GM18951 (cell line): Measurements from ENCODE around the gene RBPMS2.

ENCODE experiments used
- POLR2A ChIP-seq: IDR thresholded peaks from 4 replicates; pipeline ENCODE4 v1.6.1; 2011; ENCODE audit warnings: mild to moderate bottlenecking; ENCODE audit not compliant: insufficient read length, insufficient read depth; ENCODE audit errors: extremely low read depth
- in situ Hi-C: fragments of 300-500 bp; cut with MboI; formaldehyde crosslinking; loops from one replicate; pipeline ENCODE4 v1.12.0; 2022; ENCODE audit warnings: low sequenced_read_pairs, mixed read lengths, inconsistent platforms; ENCODE audit not compliant: unreplicated experiment

The RBPMS2 gene

DNA sequence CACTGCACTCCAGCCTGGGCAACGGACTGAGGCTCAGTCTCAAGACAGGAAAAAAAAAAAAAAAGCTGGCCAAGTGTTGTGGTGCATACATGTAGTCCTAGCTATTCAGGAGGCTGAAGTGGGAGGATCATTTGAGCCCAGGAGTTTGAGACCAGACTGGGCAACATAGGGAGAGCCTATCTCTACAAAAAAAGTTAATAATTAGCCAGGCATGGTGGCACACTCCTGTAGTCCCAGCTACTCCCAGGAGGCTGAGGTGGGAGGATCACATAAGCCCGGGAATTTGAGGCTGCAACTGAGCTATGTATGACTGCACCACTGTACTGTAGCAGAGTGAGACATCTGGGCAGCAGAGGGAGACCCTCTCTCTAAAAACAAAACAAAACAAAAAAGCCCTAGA lies 58.9 kb downstream of the RBPMS2 start:
- no peak for TF ChIP-seq POLR2A
- in situ Hi-C loops: no loop called here

DNA sequence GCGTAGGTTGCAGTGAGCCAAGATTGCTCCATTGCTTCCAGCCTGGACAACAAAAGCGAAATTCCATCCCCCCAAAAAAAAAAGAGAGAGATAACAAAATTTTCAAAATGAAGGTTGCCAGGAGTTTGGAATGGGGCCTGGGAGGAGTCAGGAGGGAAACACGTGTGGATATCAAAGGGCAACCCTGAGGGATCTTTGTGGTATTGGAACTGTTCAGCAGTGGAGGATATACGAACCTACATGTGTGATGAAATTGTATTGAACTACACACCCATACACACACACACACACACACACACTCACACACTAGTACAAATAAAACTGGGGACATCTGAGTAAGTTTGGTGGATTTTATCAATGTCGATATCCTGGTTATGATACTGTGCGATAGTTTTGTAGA lies 61.8 kb downstream of the RBPMS2 start:
- in situ Hi-C loops: no loop called here
- TF ChIP-seq POLR2A: no peak

DNA sequence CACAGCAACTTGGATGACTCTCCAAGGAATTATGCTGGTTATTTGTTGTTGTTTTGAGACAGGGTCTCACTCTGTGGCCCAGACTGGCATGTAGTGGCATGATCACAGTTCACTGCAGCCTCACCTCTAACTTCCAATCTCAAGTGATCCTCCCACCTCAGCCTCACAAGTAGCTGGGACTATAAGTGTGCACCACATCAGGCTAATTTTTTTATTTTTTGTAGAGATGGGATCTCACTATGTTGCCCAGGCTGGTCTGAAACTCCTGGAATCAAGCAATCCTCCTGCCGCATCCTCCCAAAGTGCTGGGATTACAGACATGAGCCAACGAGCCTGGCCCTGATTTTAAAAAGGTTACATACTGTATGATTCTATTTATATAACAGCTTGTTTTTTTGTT lies 63.0 kb downstream of the RBPMS2 start:
- in situ Hi-C loops: no loop called here
- no peak for TF ChIP-seq POLR2A

DNA sequence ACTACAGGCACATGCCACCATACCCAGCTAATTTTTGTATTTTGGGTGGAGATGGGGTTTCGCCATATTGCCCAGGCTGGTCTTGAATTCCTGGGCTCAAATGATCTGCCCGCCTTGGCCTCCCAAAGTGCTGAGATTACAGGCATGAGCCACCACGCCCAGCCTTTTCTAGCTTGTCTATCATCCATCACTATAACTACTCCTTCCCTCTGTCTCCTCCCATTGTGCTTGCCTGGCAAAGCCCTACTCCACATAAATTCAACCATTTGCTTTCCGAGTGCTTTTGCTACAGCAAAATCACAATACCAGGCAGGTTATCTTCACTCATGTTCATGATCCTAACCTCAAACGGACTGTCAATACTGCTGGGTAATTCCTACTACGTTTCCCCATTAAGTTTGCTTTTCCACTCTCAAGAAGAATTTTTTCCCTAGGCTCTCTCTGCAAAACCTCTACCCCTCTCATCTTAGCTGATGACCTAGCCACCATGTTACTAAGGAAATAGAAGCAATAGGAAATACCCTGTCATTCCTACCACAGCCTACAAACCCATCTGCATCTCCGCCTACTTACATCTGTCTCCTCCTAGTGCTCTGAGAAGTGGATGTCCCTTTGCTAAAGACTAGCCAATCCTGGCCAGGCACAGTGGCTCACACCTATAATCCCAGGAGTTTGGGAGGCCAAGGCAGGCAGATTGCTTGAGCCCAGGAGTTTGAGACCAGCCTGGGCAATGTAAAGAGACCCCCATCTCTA lies 64.5 kb downstream of the RBPMS2 start:
- no peak for TF ChIP-seq POLR2A
- in situ Hi-C loops: no loop called here

DNA sequence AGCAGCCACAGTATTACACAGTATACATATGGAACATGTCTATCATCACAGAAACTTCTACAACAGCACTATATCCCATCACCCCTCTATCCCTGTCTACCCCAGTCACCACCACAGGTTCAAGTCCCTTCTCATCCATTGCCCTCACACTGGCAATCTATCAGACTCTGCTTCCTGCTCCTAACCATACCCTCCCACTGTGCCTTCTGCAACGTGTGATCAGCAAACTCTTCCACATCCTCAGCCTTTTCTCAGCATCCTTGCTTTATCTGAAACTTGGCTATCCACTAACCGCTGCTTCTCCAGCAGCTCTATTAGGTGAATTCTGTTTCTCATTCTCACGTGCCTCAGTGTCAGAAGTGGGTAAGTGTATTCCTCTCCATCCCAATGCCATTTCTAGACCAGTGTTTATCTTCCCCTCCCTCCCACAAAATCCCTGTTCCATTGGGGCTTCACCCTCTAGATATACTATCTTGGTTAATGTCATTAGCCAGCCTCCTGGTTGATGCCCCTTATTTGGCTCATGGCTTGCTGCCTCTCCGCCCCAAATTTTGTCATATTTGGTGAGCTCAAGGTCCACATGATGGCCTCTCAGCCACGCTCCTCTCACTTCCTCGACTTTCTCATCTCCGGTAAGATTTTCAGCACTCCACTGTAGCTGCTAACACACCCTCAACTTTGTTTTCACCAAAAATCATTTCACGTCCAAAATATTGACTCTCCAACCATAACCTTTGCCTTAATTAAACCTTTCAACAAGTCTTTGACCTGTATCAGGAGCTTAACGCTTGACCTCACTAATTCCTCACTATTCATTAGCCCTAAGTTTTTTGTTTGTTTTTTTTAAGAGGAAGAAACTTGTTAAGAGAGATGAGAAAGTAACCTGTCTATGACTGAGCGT lies 69.1 kb downstream of the RBPMS2 start:
- in situ Hi-C loops: no loop called here
- no peak for TF ChIP-seq POLR2A

DNA sequence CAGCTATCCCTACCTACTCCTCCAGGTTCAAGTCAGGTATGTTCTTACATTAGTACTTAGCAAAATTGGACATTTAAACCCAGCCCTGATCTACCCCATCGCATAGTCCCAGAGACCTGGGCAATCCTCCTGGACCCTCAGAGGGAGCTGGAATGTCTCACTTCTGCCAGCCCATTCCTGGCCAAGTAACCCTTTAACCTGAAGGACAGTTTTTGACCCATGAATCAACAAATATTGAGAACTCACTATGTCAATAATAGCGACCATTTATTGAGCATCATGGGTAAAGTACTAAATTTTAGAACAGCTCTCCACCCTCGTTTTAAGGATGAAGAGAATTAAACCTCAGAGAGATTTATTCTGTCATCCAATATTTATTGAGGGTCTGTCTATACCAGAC lies 70.4 kb downstream of the RBPMS2 start:
- in situ Hi-C loops: no loop called here
- TF ChIP-seq POLR2A: no peak

DNA sequence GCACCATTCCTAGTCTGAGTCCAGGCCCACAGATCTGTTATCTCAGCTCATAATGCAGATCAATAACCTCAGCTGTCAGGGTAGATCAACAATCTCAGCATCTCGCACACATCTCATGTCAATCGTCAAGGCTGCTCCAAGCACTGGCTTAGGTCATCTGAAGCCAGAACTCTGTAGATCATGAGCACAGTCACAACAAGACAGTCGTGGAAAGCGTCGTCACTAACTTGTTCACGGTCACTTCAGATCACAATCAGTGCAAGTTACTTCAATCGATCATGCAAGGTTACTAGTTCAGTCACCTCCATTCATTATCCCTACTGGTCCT lies 71.8 kb downstream of the RBPMS2 start:
- in situ Hi-C loops: no loop called here
- TF ChIP-seq POLR2A: no peak

DNA sequence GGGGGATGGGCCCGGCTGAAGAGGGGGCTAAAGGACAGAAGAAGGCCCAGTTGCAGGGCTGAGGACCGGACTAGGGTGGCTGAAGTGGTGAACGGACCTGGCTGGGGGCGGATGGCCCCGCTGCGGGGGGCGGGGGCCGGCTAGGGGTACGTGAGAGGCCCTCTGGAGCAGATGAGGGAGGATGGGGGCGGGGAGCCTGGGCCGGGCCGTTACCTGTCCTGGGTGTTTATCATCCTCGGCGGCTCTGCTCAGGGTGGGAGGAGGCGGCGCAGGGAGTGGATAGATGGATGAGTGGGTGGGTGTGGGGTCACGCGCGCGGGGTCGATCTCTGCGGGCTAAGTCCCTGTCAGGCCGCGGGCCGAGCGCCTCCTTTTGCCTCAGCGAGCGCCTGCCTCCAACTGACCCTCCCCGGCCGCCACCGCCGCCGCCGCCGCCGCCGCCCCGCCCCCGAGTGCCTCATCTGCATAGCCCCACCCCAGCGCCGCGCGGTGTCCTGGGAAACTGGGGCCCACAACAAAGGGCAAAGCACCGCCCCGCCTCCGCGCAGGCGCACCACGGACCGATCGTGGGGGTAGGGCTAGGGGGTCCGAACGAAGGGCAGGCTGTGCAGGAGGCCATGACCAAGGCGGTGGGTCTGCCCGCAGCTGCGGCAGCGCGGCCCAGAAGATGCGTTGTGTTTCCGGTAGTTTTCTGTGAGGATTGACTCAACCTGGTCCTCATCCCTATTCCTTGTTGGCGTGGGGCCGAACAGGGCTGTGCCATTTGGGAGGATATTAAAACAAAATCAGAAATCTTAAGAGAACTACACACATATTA lies 72.4 kb downstream of the RBPMS2 start:
- in situ Hi-C loops: no loop called here
- TF ChIP-seq POLR2A: peak; percentile 87

DNA sequence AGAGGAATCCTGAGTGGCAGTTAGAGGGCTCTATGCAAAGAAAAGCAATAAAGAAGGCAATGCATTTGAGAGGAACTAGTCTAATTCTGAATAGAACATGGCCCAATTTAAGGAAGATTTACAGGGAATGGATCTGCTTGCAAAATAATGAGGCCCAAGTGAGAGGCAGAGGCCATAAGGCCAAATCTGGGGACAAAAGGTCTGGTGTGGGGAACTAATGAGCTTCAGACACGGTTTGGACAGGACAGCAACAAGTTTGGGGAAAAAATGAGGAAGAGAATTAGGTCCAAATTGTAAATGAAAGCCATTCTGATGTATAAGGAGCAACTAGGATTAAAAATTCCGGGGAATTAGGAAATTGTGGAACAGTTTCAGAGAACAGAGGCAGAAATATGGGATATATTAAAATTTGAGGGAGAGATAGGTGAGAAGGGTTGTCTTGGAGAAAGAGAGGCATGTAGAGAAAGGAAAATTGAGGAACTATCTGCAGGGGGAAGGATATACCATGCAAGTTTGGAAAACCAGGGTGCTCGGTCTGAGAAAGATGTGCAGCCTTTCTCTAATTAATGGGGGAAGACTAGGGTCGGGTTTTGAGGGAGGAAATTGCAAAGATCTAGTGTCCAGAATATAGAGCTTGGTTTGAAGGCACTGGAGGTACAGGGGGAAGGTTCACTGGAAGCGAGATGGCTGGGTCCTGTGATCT lies 73.8 kb downstream of the RBPMS2 start:
- TF ChIP-seq POLR2A: no peak
- in situ Hi-C loops: no loop called here

DNA sequence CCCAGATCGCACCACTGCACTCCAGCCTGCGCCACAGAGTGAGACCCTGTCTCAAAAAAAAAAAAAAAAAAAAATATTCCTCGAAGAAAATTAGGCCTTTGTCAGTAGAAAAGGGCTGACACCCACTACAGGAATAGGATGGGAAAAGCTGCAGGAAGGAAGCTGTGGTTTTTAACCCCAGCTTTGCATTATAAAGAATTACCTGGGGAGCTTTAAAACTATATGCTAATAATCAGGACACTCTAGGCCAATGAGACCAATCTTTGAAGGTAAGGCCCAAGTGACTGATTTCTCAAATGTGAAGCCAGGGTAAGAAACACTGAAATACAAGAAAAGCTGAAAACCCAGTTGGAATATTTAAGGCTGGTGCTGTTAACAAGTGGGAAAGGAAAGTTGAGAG lies 74.3 kb downstream of the RBPMS2 start:
- no peak for TF ChIP-seq POLR2A

DNA sequence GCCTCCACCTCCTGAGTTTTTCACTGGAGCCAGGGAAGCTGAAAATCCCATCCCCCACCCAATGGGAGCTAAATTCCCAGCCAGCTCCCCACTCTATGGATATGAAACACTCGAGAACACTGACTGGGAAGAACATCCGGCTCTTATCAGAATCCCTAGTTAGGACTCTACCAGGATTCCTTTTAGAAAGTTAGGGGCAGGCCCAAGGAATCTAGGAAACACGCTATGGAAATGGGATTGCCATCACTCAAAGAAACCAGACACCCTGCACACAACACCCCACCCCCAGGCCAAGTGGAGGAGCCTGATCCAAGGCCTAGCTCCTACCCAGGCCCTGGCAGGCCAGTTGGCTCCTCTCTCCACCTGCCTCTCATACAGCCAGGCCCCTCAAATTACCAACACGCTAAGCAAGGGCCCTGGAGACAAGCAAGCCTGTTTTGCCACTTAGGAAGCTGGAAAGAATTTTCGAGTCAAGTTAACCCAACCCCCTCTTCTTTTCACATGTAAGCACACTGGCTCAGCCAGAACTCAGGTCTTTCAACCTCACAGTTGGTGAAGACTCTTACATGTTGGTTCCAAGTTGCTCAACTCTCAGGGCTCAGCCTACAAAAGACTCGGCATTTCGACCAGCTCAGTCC lies 75.5 kb downstream of the RBPMS2 start:
- TF ChIP-seq POLR2A: no peak
- in situ Hi-C loops: loop anchor here (25.0 kb wide), 1 partner anchor 488 kb away; no protein-coding TSS in a partner anchor

More for the DNA sequence above, 74.3 kb downstream of the RBPMS2 start:
- in situ Hi-C loops: no loop called here

DNA sequence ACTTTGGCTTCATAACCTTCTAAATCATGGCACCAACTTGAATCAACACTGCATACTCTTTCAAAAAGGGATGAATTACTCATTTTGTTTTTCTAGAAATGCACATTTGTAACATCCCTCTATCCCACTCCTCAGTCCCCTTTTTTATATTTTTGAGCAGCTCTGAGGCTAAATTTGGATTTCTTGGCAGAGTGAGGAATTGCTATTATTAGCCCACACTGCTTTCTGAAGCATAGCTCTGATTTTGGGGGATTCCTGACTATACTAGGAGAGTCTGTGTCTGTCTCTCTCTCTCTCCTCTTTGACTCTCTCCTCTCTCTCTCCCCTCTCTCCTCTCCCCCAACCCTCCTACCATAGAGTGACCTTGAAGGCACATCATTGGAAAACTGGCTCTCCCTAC lies 76.6 kb downstream of the RBPMS2 start:
- no peak for TF ChIP-seq POLR2A

DNA sequence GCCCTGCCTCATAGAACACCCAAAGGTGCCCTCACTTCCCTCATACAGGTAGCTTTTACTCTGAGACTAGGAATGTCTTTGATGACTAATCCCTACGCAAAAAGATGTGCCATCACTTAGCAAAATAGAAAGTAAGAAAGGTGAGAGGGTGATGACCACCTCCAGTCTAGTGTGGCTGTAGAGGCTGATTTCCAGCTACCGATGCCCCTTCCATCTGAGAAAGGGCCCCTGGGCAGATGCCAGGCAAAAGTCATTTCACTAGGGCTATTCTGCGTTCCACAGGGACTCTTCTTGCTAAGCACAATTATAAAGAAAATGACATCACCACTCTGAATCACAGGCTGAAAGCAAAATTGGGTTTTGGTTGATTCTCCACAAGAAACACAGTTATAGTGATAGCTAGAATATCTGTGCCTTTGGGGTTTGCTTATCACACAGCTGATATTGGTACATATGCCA lies 77.4 kb downstream of the RBPMS2 start:
- in situ Hi-C loops: loop anchor here (25.0 kb wide), 1 partner anchor 486 kb away; no protein-coding TSS in a partner anchor

More for the DNA sequence above, 76.6 kb downstream of the RBPMS2 start:
- in situ Hi-C loops: loop anchor here (25.0 kb wide), 1 partner anchor 487 kb away; no protein-coding TSS in a partner anchor

More for the DNA sequence above, 77.4 kb downstream of the RBPMS2 start:
- no peak for TF ChIP-seq POLR2A
